ENCODE data around the gene LIN37.

LIN37 gene, protein sequence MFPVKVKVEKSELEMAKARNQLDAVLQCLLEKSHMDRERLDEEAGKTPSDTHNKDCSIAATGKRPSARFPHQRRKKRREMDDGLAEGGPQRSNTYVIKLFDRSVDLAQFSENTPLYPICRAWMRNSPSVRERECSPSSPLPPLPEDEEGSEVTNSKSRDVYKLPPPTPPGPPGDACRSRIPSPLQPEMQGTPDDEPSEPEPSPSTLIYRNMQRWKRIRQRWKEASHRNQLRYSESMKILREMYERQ

DNA sequence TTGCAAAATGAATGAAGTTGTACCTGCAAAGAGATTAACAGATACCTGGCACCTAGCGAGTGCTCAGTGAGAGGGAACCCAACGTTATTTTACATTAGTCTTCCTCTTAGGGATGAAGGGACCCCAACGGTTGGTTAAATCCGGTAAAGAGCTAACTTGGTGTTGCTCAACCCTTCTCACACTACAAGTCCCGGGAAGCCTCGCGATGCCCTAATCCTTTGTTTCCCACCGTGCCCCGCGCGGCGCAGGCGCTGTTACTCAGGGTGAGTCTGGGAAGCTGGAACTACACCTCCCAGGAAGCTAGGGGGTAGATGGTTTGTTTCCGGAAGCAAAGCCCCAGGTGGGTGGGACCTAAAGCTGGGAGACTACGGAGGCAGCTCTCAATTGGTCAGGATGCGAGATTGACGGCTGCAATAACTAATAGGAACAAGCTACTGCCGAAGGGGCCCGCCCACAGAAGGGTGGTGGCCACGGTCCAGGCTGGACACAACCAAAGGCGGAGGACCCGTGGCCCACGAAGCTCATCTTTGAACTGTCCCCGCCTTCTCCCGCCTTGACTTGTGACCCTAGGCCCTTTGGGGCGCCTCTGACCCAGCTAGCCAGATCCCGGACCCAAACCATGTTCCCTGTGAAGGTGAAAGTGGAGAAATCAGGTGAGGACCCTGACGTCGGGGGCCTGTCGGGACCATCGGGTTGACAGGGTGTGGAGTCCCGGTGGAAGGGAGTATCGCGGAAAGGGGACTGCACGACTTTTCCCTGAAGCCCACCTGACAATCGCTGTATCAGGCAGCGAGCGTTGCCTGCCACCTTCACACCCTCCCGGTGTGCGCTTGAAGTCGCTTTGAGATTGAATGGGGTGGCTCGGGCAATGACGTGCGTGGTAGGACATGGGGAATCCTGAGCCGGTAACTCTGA lies at the start of gene LIN37:
Gene LIN37, plus strand, starts transcription at position 471 of the 915 bp plus-strand sequence. Its CDS starts 149 bp downstream, at position 620.
- DNase-seq = peak; percentile 99 to 100 (median 100)

DNA sequence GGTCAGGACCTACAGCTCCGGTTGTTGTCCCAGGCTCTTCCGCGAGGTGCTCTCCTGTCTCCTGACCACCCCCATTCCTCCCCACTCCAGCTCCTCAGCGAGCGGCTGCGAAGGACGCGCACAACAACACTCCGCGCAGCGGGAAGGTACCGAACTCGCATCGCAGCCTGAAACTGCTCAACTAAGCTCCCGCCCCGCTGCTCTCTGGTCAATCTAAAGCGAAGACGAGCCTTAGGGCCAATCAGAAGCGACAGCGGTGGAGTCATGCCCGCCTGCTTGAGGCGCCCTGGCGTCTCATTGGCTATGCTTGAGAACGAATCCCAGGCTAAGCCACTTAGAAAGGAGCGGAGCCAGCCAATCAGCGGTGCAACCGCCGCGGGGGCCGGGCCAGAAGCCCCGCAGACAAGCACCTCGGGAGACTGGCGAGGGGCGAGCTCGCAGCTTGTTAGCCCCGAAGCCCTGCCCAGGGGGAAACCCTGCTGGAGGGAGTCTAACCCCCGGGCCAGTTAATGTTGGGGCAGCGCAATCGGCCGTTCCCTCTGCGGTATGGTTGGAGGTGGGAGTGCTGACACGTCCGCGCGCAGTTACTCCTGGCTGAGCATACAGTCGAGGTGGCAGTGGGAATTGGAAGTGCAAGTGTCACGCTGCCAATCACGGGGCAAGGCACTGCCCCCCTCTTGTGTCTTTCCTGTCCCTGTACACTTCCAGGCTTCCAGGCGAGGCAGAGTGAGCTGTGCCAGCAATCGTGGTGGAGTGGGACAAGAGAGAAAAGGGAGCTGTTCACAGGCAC lies 46.0 kb upstream of the LIN37 start:
- DNase-seq = peak; percentile 96 to 98 (median 98)

DNA sequence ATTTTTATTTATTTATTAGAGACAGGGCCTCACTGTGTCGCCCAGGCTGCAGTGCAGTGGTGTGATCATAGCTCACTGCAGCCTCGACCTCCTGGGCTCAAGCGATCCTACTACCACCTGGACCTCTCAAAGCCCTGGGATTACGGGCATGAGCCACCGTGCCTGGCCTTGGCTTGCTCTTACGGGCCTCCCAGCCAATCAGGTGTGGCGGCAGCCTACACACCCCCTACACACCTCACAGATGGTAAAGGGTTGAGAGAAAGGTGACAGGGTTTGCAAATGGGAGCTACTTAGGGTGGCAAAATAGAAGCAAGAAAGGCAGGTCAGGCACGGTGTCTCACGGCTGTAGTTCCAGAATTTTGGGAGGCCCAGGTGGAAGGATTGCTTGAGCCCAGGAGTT lies 45.0 kb upstream of the LIN37 start:
- DNase-seq = no peak

DNA sequence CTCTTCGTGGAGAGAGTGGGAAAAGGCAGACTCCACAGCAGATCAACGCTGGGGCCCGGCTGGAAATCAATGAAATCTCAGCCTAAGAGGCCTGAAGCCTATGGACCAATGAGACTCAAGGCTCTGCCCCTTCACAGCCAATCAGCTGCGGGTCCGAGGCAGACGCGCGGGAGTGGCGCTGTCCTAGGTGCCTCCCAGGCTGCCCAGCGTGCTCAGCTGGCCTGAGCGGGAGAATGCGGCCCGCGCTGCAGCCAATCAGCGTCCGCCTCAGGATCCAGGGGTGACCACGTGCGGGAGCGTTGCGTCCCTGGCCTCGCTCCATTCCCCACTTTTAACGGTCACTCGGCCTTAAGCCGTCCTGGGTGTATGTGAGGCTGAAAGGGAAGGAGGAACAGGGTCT lies 44.2 kb upstream of the LIN37 start, which contains the start of gene ZBTB32:
Gene ZBTB32, plus strand, starts transcription at position 341 of the 400 bp plus-strand sequence. CDS start 10,069 bp downstream, outside the sequence.
- peak; percentile 42 to 60 (median 52) for DNase-seq

DNA sequence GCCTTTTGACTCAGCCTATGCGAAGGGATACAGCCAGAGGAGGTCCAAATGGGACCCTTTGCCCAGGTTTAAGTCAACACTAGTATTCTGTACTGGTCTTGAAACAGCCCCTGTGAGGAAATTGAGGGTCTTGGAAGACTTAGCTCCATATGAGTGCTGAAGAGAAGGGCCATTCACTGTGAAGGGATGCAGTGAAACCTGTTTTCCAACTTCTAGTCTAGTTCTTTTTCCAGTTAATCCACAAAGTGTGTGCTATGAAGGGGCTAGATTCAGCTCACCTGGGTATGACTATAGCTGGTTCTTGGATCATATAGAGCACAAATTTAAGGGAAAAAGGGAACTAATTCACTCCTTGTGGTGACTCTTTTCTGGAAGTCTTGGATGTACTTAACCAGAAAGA lies 40.0 kb upstream of the LIN37 start:
- no peak for DNase-seq

DNA sequence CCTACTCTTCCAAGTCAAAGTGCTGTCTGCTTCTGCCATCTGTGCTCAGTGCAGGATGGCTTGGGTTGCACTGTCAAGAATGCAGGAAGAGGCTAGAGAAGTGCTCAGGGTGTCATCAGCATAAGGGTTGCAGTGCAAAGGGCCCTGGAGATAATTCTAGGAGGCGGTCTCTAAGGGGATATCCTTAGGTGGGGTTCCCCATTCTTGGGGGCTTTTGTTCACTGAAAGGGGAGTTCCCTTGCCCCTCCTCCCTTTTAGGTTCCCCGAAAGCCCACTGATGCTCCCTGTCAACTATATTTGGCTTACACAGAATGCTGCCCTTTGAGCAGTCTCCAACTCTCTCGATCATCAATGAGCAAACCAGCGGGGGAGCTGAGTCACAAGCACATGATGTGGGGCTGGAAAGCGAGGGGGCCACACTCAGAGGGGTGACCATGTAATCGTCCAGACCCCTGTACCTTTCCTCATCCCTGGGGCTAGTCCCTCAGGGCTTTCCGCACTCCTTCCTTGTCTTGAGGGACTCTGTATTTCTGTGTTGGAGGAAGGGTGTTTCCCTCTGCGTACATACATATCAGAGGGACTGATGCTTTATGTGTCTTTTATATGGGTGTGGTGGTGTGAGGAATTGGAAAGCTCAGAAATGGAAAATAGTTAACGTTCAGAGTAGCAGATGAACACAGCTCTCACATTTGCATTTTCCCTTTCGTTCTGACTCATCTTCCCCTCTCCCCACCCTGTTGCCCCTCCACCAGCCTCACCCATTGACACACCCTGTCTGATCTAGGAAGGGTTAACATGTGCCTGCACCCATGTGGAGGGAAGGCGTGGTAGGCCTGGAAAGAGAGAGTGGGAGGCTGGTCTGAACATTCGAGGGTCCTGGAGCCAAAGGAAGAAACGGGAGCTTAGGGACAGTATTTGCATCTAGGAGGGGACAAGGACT lies 37.3 kb upstream of the LIN37 start:
- DNase-seq = peak; percentile 36 to 63 (median 37)

DNA sequence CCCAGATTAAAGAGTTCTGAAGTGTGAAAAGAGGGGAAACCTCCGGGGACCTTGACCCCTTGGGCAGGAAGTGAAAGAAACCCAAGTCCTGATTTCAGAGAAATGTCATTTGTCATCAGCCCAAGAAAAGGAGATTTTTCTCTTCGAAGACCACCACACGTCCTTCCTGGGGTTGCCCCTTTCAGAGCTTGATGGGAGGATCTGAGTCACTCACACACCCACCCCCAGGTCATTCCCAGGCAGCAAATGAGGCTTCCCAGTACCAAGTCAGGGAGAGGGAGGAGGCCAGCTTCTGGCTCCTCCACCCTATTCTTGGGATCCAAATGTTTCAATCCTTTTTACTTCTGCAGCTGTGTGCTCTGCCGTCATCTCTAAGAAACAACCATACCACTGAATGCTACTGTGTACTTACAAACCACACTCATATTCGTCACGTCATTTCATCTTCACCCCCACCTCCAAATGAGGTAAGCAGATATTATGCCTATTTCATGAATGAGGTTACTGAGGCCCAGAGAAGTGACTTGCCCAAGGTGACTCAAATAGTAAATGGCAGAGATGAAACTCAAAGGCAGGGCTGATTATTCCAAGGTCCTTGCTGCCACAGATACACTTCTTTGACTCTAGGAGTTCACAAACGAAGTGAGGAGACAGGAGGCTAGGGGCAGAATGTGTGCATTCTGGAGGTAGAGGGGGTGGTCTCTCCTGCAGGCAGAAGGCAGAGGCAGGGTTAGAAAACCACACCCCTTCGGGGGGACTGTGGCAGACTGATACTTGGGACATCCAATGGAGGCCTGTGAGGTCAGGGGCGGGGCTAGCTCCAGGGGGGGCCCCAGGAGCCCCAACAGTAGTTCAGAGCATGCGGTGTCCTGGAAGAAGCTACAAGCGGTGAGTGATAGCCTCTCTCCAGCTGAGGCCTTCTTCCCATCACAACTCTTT lies 35.5 kb upstream of the LIN37 start:
- DNase-seq = peak in 2 of 3 donors; percentile 18 to 59

DNA sequence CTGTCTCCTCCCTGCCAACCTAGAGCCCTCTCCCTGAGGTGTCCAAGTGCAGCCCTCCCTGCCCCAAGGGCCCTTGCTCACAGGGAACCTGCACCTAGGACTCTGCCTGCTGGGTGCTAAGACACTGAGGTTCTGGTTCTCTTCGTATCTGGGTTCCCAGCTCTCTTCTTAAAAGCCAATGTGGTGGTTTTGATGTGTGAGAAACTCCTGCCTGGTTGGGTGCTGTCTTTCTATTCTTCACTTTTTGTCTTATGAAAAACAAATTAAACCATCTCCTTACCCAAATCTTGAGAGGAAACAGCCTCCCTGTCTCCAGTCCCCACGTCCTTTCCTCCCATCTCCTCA lies 34.9 kb upstream of the LIN37 start:
- DNase-seq = no peak

DNA sequence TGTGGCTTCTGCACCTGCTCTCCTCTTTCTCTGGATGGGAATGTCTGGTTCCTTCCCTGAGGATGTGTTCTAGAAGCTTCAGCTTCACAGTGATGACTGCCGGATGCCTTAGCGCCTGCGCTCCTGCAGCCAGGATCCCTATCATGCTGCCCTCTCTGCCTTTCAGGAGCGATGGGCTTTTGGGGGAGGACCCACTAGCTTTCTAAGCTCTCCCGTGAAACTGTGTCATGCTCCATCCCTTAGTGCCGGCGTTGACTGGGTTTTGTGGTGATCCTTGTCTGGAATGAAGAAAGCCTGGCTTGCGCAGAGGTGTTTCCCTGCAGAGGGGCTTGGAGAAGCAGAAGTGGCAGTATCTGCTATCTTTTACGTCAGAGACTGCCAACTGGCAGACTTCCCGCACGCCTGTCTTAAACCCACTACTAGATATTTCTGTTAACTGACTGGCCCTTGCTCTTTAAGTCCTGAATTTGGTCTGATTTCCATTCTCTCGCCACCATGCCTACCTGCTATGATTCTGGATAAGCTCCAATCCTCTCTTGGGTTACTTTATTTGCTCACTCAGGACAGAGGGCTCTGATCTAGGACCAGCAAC lies 34.4 kb upstream of the LIN37 start:
- DNase-seq = no peak

DNA sequence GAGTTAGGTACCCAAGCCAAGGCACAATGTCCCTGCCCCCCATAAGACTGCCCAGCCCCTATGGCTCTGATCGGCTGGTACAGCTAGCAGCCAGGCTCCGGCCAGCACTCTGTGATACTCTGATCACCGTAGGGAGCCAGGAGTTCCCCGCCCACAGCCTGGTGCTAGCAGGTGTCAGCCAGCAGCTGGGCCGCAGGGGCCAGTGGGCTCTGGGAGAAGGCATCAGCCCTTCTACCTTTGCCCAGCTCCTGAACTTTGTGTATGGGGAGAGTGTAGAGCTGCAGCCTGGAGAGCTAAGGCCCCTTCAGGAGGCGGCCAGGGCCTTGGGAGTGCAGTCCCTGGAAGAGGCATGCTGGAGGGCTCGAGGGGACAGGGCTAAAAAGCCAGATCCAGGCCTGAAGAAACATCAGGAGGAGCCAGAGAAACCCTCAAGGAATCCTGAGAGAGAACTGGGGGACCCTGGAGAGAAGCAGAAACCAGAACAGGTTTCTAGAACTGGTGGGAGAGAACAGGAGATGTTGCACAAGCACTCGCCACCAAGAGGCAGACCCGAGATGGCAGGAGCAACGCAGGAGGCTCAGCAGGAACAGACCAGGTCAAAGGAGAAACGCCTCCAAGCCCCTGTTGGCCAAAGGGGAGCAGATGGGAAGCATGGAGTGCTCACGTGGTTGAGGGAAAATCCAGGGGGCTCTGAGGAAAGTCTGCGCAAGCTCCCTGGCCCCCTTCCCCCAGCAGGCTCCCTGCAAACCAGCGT lies 33.6 kb upstream of the LIN37 start:
- no peak for DNase-seq

DNA sequence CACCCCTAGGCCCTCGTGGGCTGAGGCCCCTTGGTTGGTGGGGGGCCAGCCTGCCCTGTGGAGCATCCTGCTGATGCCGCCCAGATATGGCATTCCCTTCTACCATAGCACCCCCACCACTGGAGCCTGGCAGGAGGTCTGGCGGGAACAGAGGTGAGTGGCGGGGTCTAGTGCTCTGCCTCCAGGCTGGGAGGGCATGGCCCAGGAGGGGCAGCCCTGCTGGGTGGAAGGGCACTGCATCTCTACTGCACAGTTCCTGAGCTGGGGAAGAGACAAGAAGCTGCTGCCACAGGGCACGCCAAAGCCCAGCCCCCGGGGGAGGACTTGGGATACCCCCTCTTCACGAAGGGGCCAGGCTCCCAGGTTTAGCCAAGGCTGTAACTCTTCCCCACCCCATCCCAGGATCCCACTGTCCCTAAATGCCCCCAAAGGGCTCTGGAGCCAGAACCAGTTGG lies 33.0 kb upstream of the LIN37 start:
- DNase-seq = no peak

DNA sequence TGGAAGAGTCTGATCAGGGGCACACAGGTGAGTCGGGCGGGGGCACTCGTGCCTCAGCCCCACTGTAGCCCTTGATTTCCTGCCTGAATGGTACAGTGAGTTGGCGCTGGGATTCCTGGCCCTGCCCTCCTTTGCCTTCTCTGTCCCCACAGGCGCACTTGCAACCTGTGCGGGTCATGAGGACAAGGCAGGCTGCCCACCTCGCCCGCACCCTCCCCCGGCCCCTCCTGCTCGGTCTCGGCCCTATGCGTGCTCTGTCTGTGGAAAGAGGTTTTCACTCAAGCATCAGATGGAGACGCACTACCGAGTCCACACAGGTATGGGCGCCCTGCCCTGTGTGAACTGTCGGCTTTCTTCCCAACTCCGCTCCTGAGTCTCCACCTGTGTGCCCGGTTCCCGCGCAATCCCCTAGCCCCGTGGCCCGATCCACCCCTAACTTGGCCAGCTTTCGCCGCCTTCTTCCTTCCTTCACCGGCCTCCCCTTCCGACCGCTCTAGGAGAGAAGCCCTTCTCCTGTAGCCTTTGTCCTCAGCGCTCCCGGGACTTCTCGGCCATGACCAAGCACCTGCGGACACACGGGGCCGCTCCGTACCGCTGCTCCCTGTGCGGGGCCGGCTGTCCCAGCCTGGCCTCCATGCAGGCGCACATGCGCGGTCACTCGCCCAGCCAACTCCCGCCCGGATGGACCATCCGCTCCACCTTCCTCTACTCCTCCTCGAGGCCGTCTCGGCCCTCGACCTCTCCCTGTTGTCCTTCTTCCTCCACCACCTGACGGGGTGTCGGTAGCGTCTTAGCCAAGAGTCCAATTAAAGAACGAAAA lies 32.2 kb upstream of the LIN37 start:
- no peak for DNase-seq

DNA sequence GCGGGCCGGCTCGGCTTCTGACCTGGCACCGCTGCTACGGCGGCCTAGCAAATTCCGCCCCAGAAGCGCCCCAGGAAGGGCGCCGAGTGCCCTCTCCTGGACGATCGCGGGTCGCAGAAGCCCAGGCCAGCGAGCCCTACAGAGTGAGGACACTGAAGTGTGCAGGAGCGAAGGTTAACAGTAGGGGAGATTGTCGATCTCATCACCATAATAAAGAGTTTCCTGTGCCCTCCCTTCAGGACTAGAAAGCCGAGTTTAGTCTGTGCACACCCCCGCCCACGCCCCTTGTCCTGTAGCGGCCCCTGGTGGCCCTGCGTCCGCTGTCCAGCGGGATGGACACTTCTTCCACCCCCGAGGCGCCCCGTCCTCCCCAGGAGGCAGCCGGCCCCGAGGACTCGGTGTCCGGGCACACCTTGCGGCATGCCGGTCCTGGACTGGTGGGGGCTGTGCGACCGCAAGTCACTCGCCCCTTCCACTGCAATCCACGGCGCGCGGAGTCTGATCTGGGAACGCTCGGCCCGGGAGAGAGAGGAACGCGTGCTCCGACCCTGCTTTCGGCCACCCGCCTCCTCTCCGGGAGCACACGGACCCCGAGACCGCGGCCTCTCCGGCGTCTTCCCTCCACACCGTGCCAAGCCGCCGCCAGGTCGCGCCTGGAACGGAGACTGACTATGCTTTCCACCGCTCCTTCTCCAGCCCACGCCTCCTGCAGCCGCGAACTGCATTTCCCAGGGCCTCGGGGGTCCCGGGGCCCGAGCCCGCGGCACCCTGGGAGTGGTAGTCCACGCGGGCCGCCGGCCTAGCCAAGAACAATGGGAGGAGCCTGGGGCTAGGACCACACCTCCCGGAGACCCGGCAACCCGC lies 31.3 kb upstream of the LIN37 start:
- DNase-seq = peak; percentile 94 to 97 (median 96)

DNA sequence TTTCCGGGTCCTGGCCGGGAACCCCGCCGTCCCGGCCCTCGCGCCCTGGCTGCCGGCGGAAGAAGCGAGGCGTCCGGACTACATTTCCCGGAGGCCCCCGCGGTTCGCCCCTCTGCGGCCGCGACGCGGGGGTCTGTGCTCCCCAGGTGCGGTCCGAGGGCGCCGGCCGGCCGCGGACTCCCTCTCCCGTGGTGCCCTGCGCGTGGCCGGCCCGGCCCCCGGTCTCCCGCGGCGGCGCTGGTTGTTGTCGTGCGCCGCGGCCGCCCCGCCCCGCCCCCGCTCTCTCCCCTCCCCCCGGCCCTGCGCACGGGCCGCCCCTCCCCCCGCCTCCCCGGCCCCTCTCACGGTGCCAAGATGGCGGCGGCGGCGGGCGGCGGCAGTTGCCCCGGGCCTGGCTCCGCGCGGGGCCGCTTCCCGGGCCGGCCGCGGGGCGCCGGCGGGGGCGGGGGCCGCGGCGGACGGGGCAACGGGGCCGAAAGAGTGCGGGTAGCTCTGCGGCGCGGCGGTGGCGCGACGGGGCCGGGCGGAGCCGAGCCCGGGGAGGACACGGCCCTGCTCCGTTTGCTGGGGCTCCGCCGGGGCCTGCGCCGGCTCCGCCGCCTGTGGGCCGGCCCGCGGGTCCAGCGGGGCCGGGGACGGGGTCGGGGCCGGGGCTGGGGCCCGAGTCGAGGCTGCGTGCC lies 30.6 kb upstream of the LIN37 start, which contains the start of gene KMT2B:
Gene KMT2B, plus strand, starts transcription at position 339 of the 680 bp plus-strand sequence. Its CDS starts 16 bp downstream, at position 355.
- DNase-seq = peak in 1 of 3 donors; percentile 94

DNA sequence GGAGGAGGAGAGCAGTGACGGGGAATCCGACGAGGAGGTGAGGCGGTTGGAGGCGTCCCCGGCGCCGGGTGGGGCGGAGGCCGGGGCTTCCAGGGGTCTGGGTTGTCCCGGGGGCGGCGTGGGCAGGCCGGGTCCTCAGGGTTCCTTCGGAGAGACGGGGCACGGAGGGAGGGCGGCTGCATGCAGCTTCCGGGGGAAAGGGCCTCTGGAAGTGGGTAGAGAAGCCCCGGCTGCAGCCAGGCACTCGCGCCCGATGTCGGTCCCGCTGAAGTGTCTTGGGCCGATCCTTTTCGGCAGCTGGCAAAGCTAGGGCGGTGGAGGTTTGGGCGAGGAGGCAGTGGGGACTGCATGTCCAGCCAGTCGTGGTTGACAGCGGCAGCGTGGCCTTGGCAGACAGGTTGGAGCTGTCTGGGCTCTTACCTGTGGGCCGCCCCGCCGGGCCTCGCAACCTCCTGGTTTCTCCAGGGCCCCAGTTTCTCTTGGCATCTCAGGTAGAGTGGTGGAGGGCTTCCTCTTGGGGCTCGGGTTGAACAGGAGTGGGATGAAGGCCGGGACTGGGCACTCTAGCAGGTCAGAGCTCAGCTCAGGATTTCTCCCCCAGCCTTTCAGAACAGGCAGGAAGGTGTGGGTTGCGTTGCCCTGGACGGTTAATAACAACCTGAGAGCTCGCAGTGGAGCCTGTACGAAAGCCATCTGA lies 29.9 kb upstream of the LIN37 start:
- peak; percentile 29 to 58 (median 29) for DNase-seq

Measured in suppressor macrophage treated with lipopolysaccharide for 1 hour (primary cell).